Measurements from ENCODE around the gene MRC2. TPM values are rescaled to one million over a fixed set of nuclear protein-coding genes. Genes with fewer than 3 reads are reported as not detected.

MRC2 gene
- total and polyA plus RNA-seq, 2 of the 13 experiments (the other 11 are each of a cell fraction or from before 2014, with no cell fraction given), result not detected

GRCh38 chr17:62626719-62627218 lies 701 bp upstream of the MRC2 start:
- Histone ChIP-seq H3K79me2 (ENCODE audit: insufficient read depth, low read length) (no peaks in the 10 kb centered on the region), H3K36me3 (replicated peaks in 1 of 2; ENCODE audit: control insufficient read depth in 1 of 2, insufficient read depth in 2 of 2, low read length in 2 of 2) (no peaks in the 10 kb centered on the region), H3K27ac (ENCODE audit: extremely low read length, insufficient read depth, low read length) (no peak overlapping the region), H3K27me3 (ENCODE audit: control insufficient read depth in 1 of 2, insufficient read depth in 2 of 2, low read length in 2 of 2) (peaks cover 21 to 54% of the 10 kb centered on the region in 2 experiments; a peak in 4 of 5 replicates), H3K4me3 (replicated peaks in 1 of 3; ENCODE audit: insufficient read depth in 1 of 3, low read depth in 2 of 3, low read length in 3 of 3) (peak overlapping the region; percentile 40 to 69 (median 42); a peak in 5 of 6 replicates), H3K4me2 (ENCODE audit: low read depth, low read length) (peak overlapping the region; percentile 67), H4K20me1 (ENCODE audit: insufficient read depth, low read length) (no peaks in the 10 kb centered on the region), H3K9ac (ENCODE audit: insufficient read depth, low read depth, low read length) (no peak overlapping the region), H3K9me3 (ENCODE audit: low read length) (no peaks in the 10 kb centered on the region), H2AFZ (ENCODE audit: low read length) (no peak overlapping the region), H3K4me1 (ENCODE audit: insufficient read depth, low read length) (peaks cover 25% of the 10 kb centered on the region)
- in situ Hi-C loops (cut with HindIII; ENCODE audit: extremely low pct_ligation_motif_present, low pct_unique_long_range_greater_than_20kb) (no loop called here), intact Hi-C loops (cut with micrococcal nuclease; ENCODE audit: unreplicated experiment) (no loop called here)
- TF ChIP-seq TEF (CRISPR knock-in tag; IDR thresholded peaks at IDR 0.05) (peak; percentile 74; the same call in 1 of the 2 replicates), CEBPG (CRISPR knock-in tag; IDR thresholded peaks at IDR 0.05) (peak; percentile 97), KLF13 (CRISPR knock-in tag; IDR thresholded peaks at IDR 0.05) (no peak), ARID5B (CRISPR knock-in tag; IDR thresholded peaks at IDR 0.05) (0 out of 2 replicates have a peak, but pooled peaks have one; percentile 19), CEBPB (IDR thresholded peaks at IDR 0.05; ENCODE audit: borderline replicate concordance, low read depth, low read length) (peak; percentile 99), TFAP4 (IDR thresholded peaks at IDR 0.05; ENCODE audit: borderline replicate concordance, low read depth) (peak; percentile 13; the same call in 1 of the 2 replicates), EZH2 (conservative IDR thresholded peaks at IDR 0.05; ENCODE audit: low read depth, low read length) (0 out of 2 replicates have a peak, but pooled peaks have one; percentile 54), KDM5B (CRISPR knock-in tag; IDR thresholded peaks at IDR 0.05; ENCODE audit: borderline replicate concordance) (peak; percentile 59; the same call in 1 of the 2 replicates), ZNF792 (CRISPR knock-in tag; IDR thresholded peaks at IDR 0.05) (no peak), GLI4 (CRISPR knock-in tag; IDR thresholded peaks at IDR 0.05; ENCODE audit: borderline replicate concordance) (no peak), SMC3 (IDR thresholded peaks at IDR 0.05; ENCODE audit: low read length) (peak; percentile 11; the same call in 1 of the 2 replicates), ATF1 (CRISPR knock-in tag; IDR thresholded peaks at IDR 0.05) (no peak), ZNF691 (CRISPR knock-in tag; IDR thresholded peaks at IDR 0.05; ENCODE audit: borderline replicate concordance, low read depth) (peak; percentile 48), KDM2A (CRISPR knock-in tag; IDR thresholded peaks at IDR 0.05; ENCODE audit: borderline replicate concordance, low read depth) (peak; percentile 39; the same call in 1 of the 2 replicates), ATF2 (CRISPR knock-in tag; IDR thresholded peaks at IDR 0.05) (no peak)
- CTCF ChIA-PET (ENCODE audit: low intra/inter-chr PET ratio, low total read pairs), result no interaction called here
- POLR2A ChIA-PET, result no interaction called here
- DNase-seq (ENCODE audit: low spot score) (peak; percentile 31), ATAC-seq (peak; percentile 5; the same call in 1 of the 3 replicates), FAIRE-seq (peak; percentile 72)
- no TSS peak for BruUV-seq (replicated peaks)
- 21% methylated on average over 16 of the region's 21 CpGs for WGBS (ENCODE audit: low lambda C conversion rate)

Measured in HepG2 (cell line).